Measurements from ENCODE around the gene RSRC1.
A peak's percentile ranks its signal among the peaks of the same experiment; 100 is the strongest.
"Not testable (repeated sequence)": the region's sequence is repeated elsewhere in the genome, so short reads cannot be mapped to it uniquely, and the experiment has no call there.

RSRC1 gene

DNA sequence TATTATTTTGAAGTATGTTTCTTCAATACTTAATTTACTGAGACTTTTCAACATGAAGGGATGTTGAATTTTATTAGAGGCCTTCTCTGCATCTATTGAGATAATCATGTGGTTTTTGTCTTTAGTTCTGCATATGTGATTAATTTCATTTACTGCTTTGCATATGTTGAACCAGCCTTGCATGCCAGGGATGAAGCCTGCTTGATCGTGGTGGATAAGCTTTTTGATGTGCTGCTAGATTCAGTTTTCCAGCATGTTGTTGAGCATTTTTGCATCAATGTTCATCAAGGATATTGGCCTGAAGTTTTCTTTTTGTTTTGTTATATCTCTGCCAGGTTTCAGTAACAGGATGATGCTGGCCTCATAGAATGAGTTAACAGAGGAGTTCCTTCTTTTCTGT, 134.4 kb downstream of the RSRC1 start:
- DNase-seq: no peak

DNA sequence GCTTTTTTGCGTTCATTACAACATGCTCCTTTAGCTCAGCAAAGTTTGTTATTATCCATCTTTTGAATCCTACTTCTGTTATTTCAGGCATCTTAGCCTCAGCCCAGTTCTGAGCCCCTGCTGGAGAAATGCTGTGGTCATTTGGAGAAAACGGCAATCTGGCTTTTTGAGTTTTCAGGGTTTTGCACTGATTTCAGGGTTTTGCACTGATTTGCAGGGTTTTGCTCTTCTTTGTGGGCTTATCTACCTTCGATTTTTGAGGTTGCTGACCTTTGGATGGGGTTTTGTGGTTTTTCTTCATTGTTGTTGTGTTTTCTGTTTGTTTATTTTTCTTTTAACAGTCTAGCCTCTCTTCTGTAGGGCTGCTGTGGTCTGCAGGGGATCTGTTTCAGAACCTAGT, 137.4 kb downstream of the RSRC1 start:
- no peak for DNase-seq

DNA sequence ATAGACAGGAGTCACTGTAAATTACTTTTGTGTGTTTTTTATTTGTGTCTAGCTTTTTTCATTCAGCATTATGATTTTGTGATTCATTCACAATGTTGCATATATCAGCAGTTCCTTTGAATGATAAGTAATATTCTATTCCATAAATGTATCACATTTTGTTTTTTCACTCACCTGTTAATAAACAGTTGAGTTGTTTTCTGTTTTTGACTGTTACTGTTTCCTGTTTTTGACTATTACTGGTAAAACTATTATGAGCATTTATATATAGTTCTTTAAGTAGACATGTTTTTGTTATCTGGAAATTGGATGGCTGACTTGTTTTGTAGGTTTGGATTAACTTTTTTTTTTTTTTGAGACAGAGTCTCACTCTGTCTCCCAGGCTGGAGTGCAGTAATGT, 138.4 kb downstream of the RSRC1 start:
- DNase-seq: no peak

DNA sequence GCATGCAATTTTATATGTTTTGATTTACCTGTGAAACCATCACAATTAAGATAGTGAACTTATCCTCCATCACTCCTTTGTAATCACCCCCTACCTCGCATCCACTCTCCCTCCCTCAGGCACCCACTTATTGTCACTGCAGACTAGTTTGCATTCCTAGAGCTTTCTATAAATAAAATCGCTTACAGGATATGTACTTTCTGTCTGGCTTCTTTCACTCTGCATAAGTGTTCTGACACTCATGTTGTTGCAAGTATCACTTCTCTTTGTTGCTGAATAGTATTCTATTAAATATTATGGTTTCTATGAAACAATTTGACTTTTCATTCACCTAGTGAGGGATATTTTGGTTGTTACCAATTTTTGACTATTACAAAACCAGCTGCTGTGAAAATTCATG, 139.3 kb downstream of the RSRC1 start:
- DNase-seq: no peak

DNA sequence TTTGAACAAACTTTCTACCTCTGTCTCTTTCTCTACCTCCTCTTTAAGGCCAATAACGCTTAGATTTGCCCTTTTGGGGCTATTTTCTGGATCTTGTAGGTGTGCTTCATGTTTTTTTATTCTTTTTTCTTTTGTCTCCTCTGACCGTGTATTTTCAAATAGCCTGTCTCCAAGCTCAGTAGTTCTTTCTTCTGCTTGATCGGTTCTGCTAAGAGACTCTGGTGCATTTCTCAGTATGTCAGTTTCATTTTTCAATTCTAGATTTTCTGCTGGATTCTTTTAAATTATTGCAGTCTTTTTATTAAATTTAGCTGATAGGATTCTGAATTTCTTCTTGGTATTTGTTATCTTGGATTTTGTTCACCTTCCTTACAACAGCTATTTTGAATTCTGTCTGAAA, 148.7 kb downstream of the RSRC1 start:
- DNase-seq: no peak

DNA sequence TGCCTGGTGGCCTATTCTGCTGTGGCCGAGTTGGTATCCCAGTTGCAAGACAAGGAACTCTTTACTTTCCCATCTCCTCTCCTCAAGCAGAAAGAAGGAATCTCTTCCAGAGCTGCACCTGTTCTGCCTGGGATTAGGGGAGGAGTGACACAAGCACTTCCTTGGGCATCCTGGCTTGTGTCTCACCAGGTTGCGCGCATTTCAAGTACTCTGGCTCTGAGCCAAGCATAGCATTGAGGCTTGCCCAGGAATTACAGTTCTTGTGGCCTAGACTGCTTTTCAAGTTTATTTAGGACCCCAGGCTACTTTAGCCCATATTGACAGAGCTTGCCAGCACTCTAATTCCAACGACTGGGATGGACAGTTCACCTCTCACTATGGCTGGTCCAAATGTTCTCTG, 150.5 kb downstream of the RSRC1 start:
- DNase-seq: no peak

DNA sequence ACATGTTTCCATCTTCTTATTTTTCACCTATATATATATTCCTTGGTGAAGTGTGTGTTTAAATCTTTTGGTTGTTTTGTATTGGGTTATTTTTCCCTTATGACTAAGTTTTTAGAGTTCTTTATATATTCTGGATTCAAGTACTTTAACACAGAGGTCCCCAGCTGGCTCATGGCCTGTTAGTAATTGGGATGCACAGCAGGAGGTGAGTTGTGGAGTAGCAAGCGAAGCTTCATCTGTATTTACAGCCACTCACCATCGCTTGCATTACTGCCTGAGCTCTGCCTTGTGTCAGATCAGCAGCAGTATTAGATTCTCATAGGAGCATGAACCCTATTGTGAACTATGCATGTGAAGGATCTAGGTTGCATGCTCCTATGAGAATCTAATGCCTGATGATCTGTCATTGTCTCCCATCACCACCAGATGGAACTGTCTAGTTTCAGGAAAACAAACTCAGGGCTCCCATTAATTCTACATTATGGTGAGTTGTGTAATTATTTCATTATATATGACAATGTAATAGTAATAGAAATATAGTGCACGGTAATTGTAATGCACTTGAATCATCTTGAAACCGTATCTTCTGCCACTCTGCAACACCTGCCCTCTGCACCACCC, 151.6 kb downstream of the RSRC1 start:
- no peak for DNase-seq

DNA sequence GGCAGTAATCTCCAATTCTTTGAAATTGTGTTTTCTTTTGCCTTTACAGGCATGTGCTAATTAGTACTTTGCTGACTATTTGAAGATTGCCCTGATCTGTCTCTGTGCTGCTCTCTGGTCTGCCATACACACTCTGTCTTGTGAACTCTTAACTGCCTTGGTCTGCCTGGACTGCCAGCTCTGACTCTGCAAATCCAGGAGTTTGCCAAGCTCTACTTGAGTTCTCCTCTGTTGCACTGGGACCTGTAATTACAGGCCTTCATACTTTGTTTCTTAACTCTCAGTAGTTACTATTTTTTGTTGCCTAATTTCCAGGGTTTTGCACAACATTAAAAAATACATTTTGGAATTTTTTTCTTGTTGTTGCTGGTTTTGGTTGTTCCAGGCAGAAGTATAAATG, 155.0 kb downstream of the RSRC1 start:
- no peak for DNase-seq

DNA sequence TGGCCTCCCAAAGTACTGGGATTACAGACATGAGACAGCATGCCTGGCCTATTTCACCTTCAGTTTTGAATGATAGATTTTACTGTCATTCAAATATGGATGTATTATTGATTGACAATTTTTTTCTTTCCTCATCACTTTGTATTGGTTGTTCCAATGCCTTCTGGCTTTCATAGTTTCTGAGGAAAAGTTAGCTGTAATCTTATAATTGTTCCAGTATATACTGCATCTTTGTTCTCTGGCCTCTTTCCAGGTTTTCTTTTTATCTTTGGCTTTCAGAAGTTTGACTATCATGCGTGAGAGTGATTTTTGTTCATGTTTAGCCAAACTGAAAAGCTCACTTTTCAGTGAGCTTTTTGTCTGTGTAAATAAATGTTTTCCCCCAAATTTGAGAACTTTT, 157.1 kb downstream of the RSRC1 start:
- no peak for DNase-seq

DNA sequence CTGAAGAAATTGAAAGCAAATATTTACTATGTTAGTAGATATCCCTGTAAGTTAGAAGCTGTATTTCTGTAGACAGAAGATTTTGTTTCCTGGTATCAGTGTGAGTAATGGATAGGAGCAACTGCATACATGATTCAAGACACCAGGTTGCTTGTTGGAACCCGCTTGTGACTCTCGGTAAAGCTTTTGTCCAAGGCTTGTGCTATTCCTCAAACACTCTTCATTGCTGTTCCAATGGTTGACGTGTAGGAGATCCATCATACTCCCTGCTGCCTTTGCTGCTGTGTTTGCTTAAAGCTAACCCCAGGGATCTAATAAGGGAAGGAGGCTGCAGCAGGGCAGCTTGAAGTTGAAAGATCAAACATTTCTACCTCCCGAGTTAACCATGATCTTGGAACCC, 160.1 kb downstream of the RSRC1 start:
- no peak for DNase-seq

DNA sequence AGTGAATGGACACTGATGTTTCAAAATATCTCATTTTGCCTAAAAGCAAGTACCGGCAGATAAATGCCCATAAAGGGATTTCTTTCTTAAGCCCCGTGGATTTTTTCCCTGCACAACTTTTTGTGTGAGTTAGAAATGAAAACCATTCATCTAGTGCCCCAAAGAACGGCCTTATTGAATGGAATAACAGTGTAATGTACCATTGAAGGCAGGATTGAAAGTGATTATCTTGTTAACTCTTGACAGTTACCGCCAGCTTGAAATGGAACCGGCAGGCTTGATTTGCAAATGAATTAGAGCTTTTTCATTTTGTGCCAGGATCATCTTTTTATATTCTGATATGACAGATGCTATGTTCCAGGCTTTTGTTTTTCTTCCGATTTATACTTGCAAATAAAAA, 162.2 kb downstream of the RSRC1 start:
- DNase-seq: peak; percentile 73

DNA sequence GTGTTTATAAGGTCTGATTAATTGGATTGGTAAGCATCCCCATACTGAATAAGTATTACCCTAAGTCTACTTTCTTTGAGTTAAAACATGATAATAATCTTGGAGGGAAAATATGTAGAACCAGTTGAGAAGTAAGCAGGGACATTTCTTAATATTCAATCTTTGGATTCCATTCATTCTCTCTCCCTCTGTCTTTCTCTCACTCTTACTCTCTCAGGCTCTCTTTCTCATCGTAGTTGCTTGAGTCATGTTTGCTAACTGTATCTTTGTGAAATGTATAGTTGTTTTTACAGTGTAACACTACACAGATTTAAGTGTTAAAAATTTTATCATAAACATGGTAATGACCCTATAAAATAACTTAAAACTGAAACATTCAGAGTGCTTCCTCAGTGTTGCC, 163.8 kb downstream of the RSRC1 start:
- no peak for DNase-seq

DNA sequence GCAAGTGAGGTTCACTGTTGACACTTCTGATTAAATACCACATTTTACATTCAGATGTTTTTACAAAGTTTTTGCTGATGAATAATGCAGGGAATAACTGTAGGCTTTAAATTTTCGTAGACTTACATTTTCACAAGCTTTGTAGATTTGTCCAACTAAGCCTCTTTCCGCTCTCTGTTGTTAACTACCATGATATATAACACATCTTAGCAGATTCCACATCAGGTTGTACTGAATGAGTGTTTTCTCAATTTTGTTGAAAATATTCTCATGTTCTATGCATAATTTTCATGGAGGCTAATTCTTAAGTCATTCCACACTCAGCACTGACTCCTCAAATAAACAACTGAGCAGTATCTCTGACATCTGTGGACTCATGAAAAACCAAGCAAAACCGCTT, 168.3 kb downstream of the RSRC1 start:
- DNase-seq: no peak

DNA sequence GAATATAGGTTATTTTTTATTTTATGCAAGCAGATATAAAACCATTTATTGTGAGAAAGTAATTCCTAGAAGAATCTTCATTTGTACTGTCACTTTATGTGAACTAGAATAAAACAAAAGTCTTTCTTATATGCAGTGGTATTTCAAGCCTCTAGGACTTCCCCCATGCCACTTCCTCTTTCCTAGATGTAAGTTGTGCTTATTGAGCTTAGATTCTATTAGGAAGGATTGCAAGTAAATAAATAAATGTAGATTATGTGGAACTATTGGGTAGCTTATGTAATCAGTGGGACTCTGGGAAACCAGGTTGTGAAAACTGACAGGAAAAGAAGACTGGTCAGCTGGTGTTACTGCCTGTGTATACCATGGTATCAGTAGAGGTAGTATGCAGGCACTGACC, 169.7 kb downstream of the RSRC1 start:
- DNase-seq: peak; percentile 72

DNA sequence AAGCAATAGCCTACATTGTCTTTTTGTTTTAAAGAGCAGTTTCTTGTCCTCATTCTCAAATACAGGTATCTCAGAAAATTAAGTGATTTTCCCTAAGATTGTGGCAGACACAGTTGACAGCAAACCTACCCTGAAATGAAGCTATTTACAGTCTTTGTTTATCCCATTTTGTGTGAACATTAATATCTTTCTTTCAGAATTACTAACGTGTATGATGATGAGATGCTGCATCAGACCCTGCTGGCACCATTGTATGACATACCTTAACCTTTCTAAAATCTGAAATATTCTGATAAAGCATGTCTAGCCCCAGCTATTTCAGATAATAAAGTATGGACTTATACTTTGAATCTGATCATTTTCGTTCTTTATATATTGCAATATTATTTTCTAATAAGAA, 185.9 kb downstream of the RSRC1 start:
- DNase-seq: no peak

DNA sequence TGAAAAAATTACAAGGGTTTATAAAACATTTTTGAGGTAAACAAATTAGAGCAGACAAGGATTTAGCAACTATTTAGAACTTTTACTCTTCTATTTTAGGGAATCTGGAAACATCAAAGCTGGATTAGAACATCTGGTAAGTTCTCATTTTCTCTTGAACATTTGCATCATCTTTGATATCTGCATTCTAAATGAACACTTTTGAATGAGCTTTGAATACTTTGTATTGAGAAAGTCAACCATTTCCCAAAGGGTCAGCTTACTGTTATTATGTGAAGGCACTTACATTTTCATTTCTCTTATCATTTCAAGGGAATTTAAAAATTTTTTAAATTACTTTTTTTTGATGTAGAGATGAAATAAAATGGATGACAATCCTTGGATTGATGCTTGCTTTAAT, 188.1 kb downstream of the RSRC1 start:
- DNase-seq: no peak

DNA sequence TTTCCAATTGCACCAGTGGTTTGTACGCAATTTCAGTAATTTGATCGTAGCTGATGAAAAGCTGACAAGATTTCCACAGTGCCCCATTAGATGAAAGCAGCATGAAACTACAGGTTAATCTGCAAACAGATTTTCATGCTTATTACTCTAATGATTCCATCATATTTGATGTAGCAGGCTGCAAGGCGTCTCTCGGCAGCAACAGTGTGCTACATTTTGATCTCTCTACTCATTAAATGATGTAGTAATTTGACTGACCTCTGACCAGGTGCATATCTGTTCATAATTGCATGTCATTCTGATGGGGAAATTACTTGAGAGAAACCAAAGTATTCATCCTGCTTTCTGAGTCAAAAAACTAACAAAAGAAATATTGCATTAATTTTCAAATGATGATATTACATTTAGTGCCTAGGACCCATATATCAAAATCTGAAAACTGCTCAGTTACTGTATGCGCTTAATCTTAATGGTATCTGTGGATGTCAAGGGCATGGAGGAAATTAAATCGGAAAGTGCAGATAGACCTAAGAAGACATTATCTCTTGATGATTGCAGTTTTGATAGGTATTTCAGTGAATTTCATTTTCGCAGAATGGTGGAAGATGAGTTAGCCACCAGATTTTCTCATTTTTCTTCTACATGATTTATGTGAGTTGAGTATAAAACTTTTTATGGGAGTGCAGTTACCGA, 198.5 kb downstream of the RSRC1 start:
- no peak for DNase-seq

DNA sequence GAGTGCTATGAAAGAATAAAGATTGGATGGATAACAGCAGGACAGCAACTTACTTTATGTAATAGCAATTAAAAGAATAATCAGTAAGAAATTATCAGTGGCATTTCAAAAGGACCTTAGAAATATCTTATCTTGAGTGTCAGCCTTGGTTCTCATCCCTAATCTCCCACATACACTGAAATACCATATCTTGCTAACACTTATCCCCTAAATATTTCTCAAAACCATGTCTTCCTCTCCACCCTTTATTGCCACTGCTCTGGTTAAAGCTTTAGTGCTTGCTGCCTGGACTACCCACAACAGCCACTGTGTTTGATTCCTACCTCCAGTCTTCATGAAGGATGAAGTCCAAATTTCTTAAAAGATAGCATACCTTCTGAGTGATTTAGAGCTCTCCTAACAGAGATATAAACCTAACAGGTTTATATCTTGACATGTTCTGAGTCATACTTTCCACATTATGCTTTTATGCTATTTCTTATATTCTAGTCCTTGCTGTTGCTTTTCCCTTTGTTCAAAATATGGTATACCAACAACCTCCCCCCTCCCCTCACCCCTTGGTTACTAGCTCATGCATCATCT, 202.8 kb downstream of the RSRC1 start:
- no peak for DNase-seq

DNA sequence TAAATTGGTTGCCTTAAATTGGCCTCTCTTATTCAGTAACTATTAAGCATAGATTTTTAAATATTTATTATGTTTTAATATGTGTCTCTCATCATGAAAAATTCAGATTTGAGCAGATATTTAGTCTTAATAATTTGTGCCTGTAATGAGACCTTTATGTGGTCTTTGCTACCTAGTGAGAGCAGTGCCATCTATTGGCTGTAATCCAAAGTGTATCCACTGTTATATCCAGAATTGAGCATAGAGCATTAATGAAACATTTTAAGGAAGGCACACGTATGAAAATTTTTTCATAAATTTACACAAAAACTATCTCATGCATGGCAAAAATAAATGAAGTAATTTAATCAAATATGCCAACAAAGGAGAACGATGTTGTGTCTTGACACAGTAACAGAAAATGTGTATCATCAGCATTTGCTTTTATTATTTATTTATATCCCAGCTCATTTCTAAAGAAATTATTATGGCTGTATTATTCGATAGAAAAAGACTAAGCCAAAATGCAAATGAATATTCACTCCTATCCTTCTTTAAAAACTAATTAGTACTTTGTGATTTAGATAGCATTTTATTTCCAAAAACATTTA, 203.5 kb downstream of the RSRC1 start:
- peak; percentile 38 for DNase-seq

DNA sequence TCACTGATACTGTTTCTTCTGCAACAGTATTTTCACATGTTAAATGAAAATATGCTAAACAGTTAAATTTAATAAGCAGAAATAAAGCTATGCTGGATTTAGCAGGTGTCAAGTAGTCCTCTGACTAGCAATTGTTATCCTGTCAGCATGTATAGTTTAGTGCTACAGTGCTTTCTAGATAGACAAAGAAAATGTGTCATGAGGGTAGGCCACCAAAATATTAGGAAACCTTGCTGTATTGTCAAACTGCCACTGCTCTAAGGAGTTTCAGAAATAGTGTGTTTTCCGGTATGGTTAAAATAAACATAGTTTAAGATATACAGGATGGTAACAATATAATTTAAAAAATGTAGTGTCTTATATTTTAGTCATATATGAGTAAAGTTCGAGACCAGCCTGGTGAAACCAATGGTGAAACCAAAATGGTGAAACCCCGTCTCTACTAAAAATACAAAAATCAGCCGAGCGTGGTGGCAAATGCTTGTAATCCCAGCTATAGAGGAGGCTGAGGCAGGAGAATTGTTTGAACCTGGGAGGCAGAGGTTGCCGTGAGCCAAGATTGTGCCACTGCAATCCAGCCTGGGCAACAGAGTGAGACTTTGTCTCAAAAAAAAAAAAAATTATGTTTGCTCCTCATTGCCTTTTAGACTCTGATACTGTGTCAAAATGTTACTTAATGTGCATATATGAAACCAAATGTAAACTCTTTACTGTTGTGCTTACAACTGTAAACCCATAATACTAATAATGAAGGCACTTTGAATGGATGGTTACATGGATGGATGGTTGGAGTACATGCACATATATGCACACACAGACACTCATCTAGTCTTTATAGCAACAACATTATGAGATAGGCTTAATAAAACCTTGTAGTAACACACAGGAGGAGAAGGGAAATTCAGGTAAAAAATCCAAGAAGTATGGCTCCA, 204.8 kb downstream of the RSRC1 start:
- DNase-seq: no peak

DNA sequence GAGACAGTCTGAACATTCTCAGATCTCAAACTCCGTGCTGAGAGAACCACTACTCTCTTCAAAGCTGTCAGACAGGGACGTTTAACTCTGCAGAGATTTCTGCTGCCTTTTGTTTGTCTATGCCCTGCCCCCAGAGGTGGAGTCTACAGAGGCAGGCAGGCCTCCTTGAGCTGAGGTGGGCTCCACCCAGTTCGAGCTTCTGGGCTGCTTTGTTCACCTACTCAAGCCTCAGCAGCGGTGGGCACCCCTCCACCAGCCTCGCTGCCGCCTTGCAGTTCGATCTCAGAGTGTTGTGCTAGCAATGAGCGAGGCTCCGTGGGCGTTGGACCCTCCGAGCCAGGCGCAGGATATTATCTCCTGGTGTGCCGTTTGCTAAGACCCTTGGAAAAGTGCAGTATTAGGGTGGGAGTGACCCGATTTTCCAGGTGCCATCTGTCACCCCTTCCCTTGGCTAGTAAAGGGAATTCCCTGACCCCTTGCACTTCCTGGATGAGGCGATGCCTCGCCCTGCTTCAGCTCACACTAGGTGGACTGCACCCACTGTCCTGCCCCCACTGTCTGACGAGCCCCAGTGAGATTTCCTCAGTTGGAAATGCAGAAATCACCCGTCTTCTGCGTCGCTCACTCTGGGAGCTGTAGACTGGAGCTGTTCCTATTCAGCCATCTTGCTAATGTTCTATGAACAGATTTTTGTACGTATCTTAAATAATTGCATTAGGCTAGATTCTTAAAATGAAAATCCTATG, 220.0 kb downstream of the RSRC1 start:
- DNase-seq: not testable (repeated sequence)

DNA sequence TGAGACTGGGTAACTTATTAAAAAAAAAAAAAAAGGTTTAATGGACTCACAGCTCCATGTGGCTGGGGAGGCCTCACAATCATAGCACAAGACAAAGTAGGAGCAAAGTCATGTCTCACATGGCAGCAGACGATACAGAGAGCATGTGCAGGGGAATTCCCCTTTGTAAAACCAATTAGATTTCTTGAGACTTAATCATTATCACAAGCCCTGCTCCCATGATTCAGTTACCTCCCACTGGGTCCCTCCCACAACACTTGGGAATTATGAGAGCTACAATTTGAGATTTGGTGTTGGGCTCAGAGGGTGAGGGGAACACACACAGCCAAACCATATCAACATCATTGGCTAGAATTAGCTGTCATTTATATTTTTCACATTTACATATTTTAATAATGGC, 221.0 kb downstream of the RSRC1 start:
- DNase-seq: no peak

DNA sequence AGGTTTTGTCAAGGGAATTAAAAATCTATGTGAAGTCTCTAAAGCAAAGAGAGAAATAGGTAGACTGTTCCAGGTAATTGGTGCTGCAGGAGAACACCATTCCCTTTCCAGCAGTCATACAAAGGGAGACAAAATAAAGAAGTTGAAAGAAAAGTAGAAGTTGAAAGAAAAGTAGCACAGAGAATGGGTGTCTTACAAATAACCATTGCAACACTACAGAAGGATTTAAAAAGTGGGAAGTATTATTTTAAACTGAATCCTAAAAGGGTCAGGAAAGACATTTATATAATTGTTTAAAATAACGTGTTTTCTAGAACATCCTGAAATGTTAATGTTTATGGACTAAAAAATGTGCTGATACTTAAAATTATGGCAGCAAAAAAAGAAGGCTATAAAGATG, 223.8 kb downstream of the RSRC1 start:
- DNase-seq: peak; percentile 75
